NCI-H1436 treated with DMSO at 0.1 percent for 48 hours (cell line): ENCODE results near the gene ANKLE2.
"Not testable (repeated sequence)": the region's sequence is repeated elsewhere in the genome, so short reads cannot be mapped to it uniquely, and the experiment has no call there.

ENCODE experiments used
- DNase-seq: peaks from one replicate; lab custom pipeline; 2025; lab: John Stamatoyannopoulos, UW

Gene ANKLE2

GRCh38 chr12:132776816-132777568, 15.4 kb upstream of the ANKLE2 start:
- no peak for DNase-seq

- DNase-seq: not testable (repeated sequence)
Observed at GRCh38 chr12:132776230-132776625, 14.6 kb upstream of the ANKLE2 start.

GRCh38 chr12:132775502-132776229, 14.0 kb upstream of the ANKLE2 start:
- DNase-seq: no peak

- DNase-seq: no peak
Observed at GRCh38 chr12:132774646-132775275, 13.1 kb upstream of the ANKLE2 start.

- DNase-seq: no peak
Observed at GRCh38 chr12:132774159-132774558, 12.5 kb upstream of the ANKLE2 start.

- no peak for DNase-seq
Observed at GRCh38 chr12:132773077-132773955, 11.7 kb upstream of the ANKLE2 start.

- DNase-seq: no peak
Observed at GRCh38 chr12:132772606-132773005, 11.0 kb upstream of the ANKLE2 start.

GRCh38 chr12:132771126-132771838, 9.7 kb upstream of the ANKLE2 start:
- DNase-seq: no peak

- no peak for DNase-seq
Observed at GRCh38 chr12:132766380-132767085, 4.9 kb upstream of the ANKLE2 start.

- DNase-seq: no peak
Observed at GRCh38 chr12:132765361-132765760, 3.7 kb upstream of the ANKLE2 start.

GRCh38 chr12:132764231-132764630, 2.6 kb upstream of the ANKLE2 start:
- no peak for DNase-seq

GRCh38 chr12:132761921-132762583, 420 bp upstream of the ANKLE2 start:
- DNase-seq: no peak

- DNase-seq: no peak
Observed at GRCh38 chr12:132759359-132759758, 2.3 kb downstream of the ANKLE2 start.

GRCh38 chr12:132758825-132759224, 2.8 kb downstream of the ANKLE2 start:
- not testable (repeated sequence) for DNase-seq

GRCh38 chr12:132754160-132754932, 7.3 kb downstream of the ANKLE2 start:
- no peak for DNase-seq

- not testable (repeated sequence) for DNase-seq
Observed at GRCh38 chr12:132753670-132754069, 8.0 kb downstream of the ANKLE2 start.

- no peak for DNase-seq
Observed at GRCh38 chr12:132748319-132748718, 13.3 kb downstream of the ANKLE2 start.

- DNase-seq: no peak
Observed at GRCh38 chr12:132747896-132748295, 13.7 kb downstream of the ANKLE2 start.

- no peak for DNase-seq
Observed at GRCh38 chr12:132747395-132747794, 14.2 kb downstream of the ANKLE2 start.
